Activated CD8-positive, alpha-beta memory T cell treated with anti-CD3 and anti-CD28 coated beads, Interleukin-2, amount 50 U/mL, for 1 hour (primary cell): ENCODE results near the gene DSTYK.
A peak's percentile ranks its signal among the peaks of the same experiment; 100 is the strongest.
"Not testable (repeated sequence)": the region's sequence is repeated elsewhere in the genome, so short reads cannot be mapped to it uniquely, and the experiment has no call there.

Experiments used
- DNase-seq: peaks from one replicate; pipeline ENCODE4 v3.0.0-alpha.2; 2020; ENCODE audit errors: extremely low read depth

DSTYK gene

DNA sequence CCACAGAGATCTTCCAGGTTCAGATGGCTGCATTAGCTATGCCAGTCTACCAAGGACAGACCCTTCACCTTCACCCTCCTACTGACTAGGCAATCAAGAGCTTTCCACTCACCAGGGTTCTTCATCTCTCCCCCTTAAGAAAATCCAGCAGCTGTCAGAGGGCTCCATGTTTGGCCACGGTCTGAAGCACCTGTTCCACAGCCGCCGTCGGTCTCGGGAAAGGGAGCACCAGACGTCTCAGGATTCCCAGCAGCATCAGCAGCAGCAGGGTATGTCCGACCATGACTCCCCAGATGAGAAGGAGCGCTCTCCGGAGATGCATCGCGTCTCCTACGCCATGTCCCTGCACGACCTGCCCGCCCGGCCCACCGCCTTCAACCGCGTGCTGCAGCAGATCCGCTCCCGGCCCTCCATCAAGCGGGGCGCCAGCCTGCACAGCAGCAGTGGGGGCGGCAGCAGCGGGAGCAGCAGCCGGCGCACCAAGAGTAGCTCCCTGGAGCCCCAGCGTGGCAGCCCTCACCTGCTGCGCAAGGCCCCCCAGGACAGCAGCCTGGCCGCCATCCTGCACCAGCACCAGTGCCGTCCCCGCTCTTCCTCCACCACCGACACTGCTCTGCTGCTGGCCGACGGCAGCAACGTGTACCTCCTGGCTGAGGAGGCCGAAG, 30.0 kb upstream of the DSTYK start:
- DNase-seq = no peak

DNA sequence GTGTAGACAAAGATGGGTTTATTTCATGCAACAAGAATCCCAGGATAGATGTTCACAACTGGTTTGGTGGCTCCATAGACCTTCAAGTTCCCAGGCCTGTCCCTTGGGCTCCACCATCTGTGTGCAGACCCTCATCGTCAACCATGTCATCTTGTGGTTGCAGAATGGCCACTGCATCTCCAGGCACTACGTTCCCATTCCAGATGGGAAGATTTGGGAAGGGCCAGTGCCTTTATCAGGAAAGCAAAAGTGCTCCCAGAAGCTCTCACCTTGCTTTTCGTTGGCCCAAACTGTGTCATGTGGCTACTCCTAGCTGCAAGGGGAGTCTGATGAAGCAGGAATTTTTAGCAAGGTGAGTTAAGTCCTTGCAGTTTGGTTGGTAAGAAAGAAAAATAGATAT, 29.1 kb upstream of the DSTYK start:
- DNase-seq = no peak

DNA sequence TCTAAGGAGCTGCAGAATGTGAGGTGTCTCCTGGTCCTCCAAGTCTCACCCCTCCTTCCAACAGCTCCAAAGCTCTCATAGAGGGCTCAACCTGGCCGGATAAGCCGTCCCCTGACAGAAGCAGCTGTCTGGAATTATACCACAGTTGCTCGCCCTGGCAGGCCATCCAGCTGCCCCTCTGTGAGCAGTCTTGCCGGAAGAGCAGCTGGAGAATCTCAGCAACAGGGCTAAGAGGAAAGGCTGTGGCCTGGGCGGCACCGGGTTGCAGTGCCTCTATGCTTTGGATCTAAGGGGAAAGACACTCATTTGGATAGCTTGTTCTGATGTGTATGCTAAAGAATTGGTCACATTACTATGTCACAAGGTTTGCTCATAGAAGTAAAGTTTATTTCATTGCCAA, 28.6 kb upstream of the DSTYK start:
- DNase-seq = no peak

DNA sequence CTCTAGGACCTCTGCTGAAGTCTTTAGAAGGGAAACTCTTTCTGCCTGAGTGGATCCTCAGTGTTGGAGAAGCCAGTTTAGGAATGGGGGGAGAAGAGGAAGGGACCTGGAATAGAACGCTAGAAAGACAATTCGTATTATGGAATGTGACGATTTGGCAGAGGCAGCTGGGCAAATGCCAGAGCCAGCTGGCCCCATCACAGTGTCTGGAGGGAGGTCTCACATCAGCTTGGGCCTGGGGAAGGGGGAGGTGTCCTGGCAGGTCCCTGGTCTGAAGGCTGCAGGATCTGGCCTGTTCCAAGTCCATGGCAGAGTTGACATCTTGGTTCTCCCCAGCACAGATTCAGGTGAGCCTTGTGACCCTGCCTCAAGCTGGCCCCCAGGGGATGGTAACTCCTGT, 27.6 kb upstream of the DSTYK start:
- no peak for DNase-seq

- no peak for DNase-seq
These were observed 26.3 kb upstream of the DSTYK start for GRCh38 chr1:205237526-205238484.

DNA sequence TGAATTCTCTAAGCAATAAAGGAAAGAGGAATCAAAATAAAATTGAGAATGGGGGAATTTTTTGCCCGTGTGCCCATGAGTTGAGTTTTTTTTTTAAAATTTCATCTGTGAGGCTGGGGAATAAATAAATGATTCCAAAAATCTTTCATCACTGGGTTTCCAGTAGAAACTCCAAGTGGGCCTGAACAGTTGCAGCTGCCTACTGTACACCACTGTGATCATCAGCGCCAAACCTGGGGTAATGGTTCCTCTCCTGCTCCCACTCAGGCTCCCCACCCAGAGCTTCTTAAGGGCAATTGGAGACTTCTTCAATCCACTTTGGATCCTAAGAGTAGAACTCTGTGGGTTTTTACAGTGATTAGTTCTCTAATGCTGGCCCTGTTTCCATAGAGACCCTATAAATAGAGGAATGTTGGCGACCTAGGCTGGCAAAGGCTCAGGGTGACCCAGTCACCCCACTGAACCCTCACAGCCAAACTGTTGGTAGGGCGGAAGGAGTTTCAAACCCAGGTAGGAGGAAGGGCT, 25.5 kb upstream of the DSTYK start:
- DNase-seq = no peak

DNA sequence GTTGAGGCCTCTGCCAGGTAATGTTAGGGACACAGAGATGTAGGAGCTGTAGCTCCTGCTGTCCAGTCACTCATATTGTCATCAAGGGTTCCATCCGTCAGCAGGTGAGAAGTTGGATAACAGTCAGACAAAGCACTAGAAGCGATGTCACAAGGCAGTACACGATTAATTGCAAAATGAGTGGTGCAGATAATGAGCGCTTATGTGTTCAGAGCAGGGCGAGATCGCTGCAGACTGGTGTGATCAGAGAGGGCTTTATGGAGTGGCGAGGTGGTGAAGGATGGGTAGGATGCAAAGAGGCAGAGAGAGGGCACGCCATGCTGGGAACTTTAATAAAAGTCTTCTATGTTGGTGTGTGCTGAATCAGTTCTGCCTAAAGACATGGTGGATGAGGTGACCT, 25.0 kb upstream of the DSTYK start:
- DNase-seq = no peak

DNA sequence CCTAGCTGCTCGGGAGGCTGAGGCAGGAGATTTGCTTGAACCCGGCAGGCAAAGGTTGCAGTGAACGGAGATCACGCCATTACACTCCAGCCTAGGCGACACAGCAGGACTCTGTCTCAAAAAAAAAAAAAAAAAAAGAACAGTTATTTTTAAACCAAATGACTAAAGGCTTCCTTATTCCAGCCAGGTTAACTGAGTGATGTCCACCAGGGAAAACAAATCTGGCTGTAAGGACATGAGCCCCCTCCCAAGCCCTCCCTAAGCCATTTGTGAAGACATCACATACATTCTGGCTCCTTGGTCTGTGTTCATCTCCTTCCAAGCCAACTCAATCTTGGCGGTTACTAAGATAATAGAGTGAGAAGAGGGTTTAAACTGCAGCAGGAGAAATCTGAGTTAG, 24.4 kb upstream of the DSTYK start:
- DNase-seq = no peak

DNA sequence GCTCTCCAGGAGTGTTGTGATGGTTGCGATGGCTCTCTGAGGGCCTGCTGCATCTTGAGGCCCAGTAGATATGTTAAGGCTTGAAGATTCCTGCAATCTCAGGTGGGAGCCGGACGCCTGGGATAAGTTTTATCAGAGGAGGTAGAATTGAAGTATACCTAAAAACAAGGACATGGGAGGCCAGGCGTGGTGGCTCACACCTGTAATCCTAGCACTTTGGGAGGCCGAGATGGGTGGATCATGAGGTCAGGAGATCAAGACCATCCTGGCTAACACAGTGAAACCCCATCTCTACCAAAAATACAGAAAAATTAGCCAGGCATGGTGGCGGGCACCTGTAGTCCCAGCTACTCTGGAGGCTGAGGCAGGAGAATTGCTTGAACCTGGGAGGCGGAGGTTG, 22.5 kb upstream of the DSTYK start:
- not testable (repeated sequence) for DNase-seq

DNA sequence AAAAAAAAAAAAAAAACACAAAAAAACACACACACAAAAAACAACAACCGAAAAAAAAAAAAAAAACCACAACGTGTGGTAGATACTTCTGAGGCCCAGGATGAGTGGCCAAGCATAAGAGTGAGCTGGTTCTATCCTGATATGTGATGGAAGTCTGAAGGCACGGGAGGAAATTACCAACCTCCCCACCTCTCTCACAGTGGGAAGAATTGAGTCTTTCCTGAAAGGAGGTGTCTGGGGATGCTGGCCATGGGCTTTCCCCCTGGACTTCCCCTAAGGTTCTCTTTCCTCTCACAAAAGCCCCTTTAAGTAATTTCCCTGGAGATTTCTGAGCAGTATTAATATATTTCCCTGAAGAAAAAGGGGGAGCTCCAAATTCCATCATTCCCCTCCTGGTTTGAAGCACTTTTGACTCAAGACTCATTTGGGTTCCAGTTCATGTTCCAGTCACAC, 21.5 kb upstream of the DSTYK start:
- no peak for DNase-seq

DNA sequence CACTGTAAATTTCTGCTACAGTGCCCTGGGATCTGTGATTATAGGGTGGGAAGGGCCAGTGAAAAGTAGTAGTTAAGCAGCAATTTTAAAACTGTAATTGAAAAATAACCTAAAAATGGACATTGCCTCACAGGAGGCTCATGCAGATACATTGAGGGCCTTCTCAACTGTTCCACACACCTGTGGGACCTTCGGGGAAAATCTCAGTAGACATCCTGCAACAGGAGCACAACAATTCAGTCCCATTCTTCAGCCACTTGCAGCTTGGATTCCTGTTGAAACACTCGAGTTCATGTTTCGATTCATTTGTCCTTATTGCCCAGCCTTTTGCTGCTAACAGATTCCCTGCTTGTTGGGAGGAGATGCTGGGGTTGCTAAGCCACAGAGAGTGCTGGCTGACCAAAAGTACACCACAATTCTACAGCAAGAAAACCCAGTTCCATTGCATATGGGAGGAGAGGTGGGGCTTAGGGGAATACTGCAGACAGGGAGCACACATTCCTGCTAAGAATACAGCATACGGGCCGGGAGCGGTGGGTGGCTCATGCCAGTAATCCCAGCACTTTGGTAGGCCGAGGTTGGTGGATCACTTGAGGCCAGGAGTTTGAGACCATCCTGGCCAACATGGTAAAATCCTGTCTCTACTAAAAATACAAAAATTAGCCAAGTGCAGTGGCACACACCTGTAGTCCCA, 20.8 kb upstream of the DSTYK start:
- DNase-seq = no peak

GRCh38 chr1:205230982-205231381, 19.5 kb upstream of the DSTYK start:
- DNase-seq = no peak

DNA sequence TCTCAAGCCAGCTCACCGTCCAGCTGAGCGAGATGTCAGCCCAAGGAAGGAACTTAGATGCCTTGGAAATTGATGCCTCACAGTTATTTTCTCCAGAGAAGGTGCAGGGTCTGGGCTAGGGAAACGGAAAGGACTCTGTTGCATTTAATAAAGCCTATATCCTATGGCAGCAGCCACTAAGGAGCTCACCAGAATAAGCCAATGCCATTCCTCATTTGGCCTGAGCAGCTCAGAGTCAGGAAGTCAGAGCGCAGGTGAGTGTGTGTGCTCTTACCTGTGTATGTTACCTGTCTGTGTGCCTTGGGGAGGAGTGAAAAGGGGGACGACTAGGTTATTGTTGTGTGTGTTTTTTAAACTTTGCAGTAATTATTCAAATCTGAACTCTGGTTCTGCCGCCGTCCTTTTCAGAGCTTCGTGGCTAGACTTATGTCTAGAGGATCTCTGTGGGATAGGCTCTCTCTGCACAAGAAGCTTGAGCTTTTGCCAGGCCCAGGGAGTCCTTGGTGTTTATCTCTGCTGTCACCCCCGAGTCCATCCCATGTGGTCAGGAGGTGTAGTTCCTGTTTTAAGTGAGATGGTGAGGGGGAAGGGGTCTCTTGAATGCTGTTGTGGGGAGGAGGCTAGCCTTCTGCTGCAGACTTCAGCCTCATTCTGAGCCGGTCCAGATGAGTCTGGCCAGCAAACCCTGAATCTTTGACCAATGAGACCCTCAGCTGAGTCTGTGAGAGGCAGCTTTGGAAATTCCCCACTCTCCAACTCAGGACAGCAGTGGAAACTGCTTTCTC, 18.6 kb upstream of the DSTYK start:
- no peak for DNase-seq

DNA sequence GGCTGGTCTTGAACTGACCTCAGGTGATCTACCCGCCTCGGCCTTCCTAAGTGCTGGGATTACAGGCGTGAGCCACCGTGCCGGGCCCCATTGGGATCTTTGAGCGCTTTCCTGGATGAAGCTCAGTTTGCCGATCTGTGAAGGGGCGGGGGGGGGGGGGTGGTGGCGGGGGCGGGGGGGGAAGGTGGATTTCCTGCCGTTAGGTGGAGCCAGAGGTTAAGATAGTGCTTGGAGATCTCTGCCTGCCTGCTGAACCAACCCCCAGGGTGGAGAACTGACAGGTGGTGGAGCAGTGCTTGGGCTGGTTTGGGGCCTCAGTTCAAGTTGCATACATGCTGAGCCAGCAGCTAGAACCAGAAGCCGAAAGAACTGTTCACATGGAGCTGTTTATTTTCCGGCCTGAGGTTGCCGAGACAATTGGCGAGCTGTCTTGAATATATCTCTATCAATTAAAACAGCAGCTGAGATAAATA, 17.9 kb upstream of the DSTYK start:
- DNase-seq = peak; percentile 44

DNA sequence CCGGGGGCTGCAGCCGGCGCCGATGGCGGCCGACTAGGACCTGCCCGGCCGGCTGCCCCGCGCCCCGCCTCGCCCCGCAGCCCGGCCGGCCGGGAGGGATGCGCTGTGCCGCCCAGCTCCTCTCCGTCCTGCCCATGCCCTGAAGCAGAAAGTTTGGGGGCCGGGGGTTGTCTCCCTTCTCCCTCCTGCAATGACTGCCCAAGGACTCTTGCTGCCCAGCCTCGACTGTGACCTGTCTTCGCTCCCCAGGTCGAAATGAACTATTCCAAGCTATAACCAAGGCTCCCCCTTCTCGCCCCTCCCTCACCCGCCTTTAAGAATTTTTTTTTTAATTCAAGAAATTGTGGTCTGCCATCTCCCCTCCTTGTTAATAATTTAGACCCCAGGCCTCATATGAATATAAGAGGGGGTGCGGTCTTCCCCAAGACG, 16.6 kb upstream of the DSTYK start:
- no peak for DNase-seq

DNA sequence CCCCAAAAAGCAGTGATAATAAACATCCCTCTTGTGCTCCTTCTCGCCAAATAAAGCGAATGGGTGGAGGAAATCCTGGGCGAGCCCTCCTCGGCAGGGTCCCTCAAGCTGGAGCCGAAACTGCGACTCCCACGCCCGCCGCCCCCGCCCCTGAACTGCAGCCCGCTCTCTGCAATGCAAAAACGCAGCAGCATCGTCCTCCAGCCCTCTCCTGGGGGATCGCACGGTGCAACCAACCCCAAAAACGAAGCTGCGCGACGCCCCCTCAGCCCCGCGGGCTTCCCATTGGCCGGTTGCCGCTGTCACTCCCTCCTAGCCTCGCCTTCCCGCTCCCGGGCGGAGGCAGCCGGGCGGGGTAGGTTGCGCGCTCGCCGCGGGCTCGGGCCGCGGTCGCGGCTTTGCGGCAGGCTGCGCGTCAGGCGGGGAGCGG, 16.1 kb upstream of the DSTYK start, which contains the start of gene TMCC2:
Gene TMCC2 (plus strand): TSS at position 363 of the 430 bp plus-strand sequence. CDS start 619 bp downstream, outside the sequence.
- peak; percentile 59 for DNase-seq

GRCh38 chr1:205226868-205227583, 15.5 kb upstream of the DSTYK start:
- no peak for DNase-seq

- no peak for DNase-seq
These were observed 14.6 kb upstream of the DSTYK start for GRCh38 chr1:205225901-205226765.

DNA sequence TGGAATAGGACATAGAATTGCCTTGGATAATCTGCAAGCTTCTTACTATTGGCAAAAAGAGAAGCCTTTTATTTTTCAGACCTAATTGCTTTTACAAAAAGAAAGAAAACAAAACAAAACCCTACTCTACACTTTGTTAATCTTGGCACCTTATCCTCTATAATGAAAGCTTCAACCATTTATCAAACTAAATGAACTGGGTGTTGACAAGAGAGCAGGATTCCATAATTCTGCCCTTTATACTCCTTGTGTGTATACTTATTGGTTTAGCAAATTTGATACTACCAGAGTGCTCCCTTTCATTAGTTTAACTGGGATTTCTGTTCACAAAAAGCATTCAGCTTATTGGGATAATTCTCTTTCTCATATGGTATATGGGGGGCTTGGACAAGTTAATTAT, 13.2 kb upstream of the DSTYK start:
- no peak for DNase-seq
